Measurements from ENCODE around the gene TOP3A. TPM values are rescaled to one million over a fixed set of nuclear protein-coding genes. Genes with fewer than 3 reads are reported as not detected.

Gene TOP3A
- total and polyA plus RNA-seq, 2 of the 13 experiments (the other 11 are each of a cell fraction or from before 2014, with no cell fraction given): 16.9 to 36.8 TPM

DNA sequence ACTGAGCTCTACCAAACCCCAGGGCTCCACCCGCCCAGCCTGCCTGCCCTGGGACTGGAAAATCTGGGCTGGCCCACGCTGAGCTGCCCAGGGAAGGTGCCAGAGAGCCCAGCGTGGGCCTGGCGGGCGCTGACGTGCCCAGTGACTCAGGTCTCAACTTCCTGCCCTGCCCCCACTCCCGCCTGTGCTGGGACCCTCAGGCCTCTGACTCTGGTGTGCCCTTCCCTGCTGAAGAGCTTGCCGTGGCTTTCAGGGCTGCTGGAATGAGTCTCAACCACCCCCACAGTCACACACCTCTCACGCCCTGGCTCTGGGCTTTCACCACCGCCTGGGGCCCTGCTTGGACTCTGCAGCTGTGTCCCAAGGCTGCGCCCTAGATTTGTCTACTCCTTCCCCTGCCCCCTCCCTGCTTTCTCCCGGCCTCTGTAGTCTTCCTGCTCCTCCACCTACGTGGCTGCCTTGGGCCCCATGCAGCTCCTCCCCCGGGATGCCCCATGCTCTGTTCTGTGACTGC lies 79.0 kb downstream of the TOP3A start:
- POLR2A ChIA-PET: no interaction called here
- CTCF ChIA-PET (ENCODE audit: low intra/inter-chr PET ratio, low total read pairs): no interaction called here

More for the DNA sequence above, 79.0 kb downstream of the TOP3A start:
- no peak overlapping the region for H3K9ac ChIP-seq (ENCODE audit: insufficient read depth, low read depth, low read length)
- H3K36me3 ChIP-seq (replicated peaks in 1 of 2; ENCODE audit: control insufficient read depth in 1 of 2, insufficient read depth in 2 of 2, low read length in 2 of 2): peaks cover 11 to 30% of the 10 kb centered on the region in 2 experiments; a peak in 4 of 5 replicates
- intact Hi-C loops (cut with micrococcal nuclease; ENCODE audit: unreplicated experiment) (no loop called here), in situ Hi-C loops (cut with HindIII; ENCODE audit: extremely low pct_ligation_motif_present, low pct_unique_long_range_greater_than_20kb) (no loop called here)
- no peaks in the 10 kb centered on the region for H3K79me2 ChIP-seq (ENCODE audit: insufficient read depth, low read length)
- no peaks in the 10 kb centered on the region for H4K20me1 ChIP-seq (ENCODE audit: insufficient read depth, low read length)
- no peak overlapping the region for H3K4me2 ChIP-seq (ENCODE audit: low read depth, low read length)
- 93% methylated on average over 8 of the region's 14 CpGs for WGBS (ENCODE audit: low lambda C conversion rate)
- H2AFZ ChIP-seq (ENCODE audit: low read length): no peak overlapping the region
- DNase-seq (ENCODE audit: low spot score) (no peak), ATAC-seq (no peak), FAIRE-seq (no peak)
- H3K4me3 ChIP-seq (replicated peaks in 1 of 3; ENCODE audit: insufficient read depth in 1 of 3, low read depth in 2 of 3, low read length in 3 of 3): no peak overlapping the region
- TF ChIP-seq, protein P1, sequence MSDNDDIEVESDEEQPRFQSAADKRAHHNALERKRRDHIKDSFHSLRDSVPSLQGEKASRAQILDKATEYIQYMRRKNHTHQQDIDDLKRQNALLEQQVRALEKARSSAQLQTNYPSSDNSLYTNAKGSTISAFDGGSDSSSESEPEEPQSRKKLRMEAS (IDR thresholded peaks at IDR 0.05): no peak
- TF ChIP-seq, protein P2, sequence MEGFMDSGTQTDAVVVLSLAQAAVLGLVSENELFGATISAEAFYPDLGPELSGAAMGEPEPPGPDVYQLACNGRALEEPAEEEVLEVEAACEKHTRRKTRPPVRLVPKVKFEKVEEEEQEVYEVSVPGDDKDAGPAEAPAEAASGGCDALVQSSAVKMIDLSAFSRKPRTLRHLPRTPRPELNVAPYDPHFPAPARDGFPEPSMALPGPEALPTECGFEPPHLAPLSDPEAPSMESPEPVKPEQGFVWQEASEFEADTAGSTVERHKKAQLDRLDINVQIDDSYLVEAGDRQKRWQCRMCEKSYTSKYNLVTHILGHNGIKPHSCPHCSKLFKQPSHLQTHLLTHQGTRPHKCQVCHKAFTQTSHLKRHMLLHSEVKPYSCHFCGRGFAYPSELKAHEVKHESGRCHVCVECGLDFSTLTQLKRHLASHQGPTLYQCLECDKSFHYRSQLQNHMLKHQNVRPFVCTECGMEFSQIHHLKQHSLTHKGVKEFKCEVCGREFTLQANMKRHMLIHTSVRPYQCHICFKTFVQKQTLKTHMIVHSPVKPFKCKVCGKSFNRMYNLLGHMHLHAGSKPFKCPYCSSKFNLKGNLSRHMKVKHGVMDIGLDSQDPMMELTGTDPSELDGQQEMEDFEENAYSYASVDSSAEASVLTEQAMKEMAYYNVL (CRISPR knock-in tag; IDR thresholded peaks at IDR 0.05; ENCODE audit: borderline replicate concordance): no peak
- TF ChIP-seq ZNF879 (CRISPR knock-in tag; IDR thresholded peaks at IDR 0.05) (no peak), ATM (IDR thresholded peaks at IDR 0.05; ENCODE audit: borderline replicate concordance) (no peak), KMT2B (CRISPR knock-in tag; IDR thresholded peaks at IDR 0.05) (no peak), FLYWCH1 (CRISPR knock-in tag; IDR thresholded peaks at IDR 0.05) (no peak), CAMTA2 (CRISPR knock-in tag; IDR thresholded peaks at IDR 0.05; ENCODE audit: borderline replicate concordance) (no peak), GZF1 (CRISPR knock-in tag; IDR thresholded peaks at IDR 0.05) (no peak), ZNF780A (CRISPR knock-in tag; IDR thresholded peaks at IDR 0.05) (no peak), ATF1 (CRISPR knock-in tag; IDR thresholded peaks at IDR 0.05) (no peak), ZNF501 (CRISPR knock-in tag; IDR thresholded peaks at IDR 0.05) (no peak), ZNF484 (CRISPR knock-in tag; IDR thresholded peaks at IDR 0.05; ENCODE audit: borderline replicate concordance, low read depth) (no peak), ZNF333 (CRISPR knock-in tag; IDR thresholded peaks at IDR 0.05; ENCODE audit: borderline replicate concordance) (no peak)
- TF ChIP-seq, protein P3, sequence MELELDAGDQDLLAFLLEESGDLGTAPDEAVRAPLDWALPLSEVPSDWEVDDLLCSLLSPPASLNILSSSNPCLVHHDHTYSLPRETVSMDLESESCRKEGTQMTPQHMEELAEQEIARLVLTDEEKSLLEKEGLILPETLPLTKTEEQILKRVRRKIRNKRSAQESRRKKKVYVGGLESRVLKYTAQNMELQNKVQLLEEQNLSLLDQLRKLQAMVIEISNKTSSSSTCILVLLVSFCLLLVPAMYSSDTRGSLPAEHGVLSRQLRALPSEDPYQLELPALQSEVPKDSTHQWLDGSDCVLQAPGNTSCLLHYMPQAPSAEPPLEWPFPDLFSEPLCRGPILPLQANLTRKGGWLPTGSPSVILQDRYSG (CRISPR knock-in tag; IDR thresholded peaks at IDR 0.05): no peak
- no TSS peak for BruUV-seq (replicated peaks)
- H3K4me1 ChIP-seq (ENCODE audit: insufficient read depth, low read length): no peaks in the 10 kb centered on the region
- no peaks in the 10 kb centered on the region for H3K9me3 ChIP-seq (ENCODE audit: low read length)
- H3K27me3 ChIP-seq (ENCODE audit: control insufficient read depth in 1 of 2, insufficient read depth in 2 of 2, low read length in 2 of 2): no peaks in the 10 kb centered on the region
- H3K27ac ChIP-seq (ENCODE audit: extremely low read length, insufficient read depth, low read length): no peak overlapping the region

Measured in HepG2 (cell line).